GM13976 (cell line): Measurements from ENCODE around the gene MPI.
A peak's percentile ranks its signal among the peaks of the same experiment; 100 is the strongest.

Experiments used
- DNase-seq: peaks from one replicate; pipeline ENCODE4 v3.0.0; 2012; ENCODE audit warnings: low spot score
- CTCF ChIP-seq: IDR thresholded peaks from 2 replicates; pipeline ENCODE4 v1.5.1; 2012; ENCODE audit warnings: borderline replicate concordance, mild to moderate bottlenecking; ENCODE audit not compliant: insufficient read depth; ENCODE audit errors: extremely low read depth, missing control alignments, control extremely low read depth
- in situ Hi-C: fragments of 300-500 bp; cut with MboI; formaldehyde crosslinking; loops from one replicate; pipeline ENCODE4 v1.12.0; 2022; ENCODE audit warnings: low sequenced_read_pairs, mixed read lengths, inconsistent platforms; ENCODE audit not compliant: unreplicated experiment

MPI gene

DNA sequence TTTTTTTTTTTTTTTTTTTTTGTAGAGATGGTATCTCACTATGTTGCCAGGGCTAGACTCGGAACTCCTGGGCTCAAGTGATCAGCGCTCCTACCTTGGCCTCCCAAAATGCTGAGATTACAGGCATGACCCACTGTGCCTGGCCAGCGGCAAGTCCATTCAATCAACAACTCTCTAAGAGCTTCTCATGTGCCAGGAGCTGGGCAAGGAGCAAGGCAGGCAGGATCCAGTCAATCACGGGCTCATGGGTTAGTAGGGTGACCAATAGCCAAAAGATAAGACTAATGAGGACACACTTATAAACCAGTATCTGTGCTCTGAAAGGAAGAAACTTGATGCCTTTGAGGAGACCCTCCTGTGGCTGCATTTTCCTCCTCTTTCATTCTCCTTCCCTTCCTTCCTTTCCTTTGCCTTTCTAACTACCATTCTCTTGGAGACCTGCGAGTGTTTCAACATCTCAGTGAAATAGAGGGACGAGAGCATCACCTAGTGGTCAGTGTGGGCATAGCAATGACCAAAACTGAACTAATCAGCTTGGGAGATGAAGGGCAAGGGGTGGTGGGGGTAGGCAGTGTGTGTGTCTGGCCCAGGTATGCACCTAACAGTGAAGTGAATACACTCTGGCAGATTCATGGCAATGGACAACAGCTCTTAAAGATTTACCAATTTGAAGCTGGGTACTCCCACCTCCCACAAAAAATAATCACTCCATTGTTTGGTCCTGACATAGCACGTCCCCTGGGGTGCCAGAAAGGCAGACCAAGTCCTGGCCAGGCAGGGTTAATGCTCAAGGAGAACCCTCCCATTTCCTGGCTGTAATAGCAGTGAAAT is 60.5 kb downstream of the MPI start:
- TF ChIP-seq CTCF = peak; percentile 97
- peak; percentile 78 for DNase-seq
- in situ Hi-C loops = no loop called here

DNA sequence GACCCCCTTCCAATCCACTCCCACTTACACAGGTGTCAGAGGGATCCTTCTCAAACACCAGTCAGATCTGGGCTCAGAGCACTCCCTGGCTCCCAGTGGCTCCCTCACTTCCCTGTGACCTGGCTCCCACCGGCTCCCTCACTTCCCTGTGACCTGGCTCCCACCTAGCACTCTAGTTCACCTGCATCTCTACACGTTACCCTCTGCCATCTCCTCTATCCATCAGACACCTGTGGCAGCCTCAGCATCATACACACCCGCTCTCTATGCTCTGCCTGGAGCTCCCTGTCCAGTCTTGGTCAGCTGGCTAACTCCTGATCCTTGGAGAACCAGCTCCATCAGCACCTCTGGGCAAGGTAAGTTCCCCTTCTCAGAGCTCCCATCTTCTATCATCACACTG is 61.2 kb downstream of the MPI start:
- in situ Hi-C loops = no loop called here
- DNase-seq = no peak
- no peak for TF ChIP-seq CTCF
